GM23338 (cell line): ENCODE data around the gene STRN3. TPM values are rescaled to one million over a fixed set of nuclear protein-coding genes. Genes with fewer than 3 reads are reported as not detected.
A peak's percentile ranks its signal among the peaks of the same experiment; 100 is the strongest.

Experiments
- ATAC-seq: fragments of 200-7000 bp; cut with Tn5 transposase; 3 replicates; pipeline ENCODE4 v1.9.1; 2020
- DNase-seq: peaks from one replicate; pipeline ENCODE4 v3.0.0-alpha.2; 2015; ENCODE audit warnings: low spot score
- H2AFZ ChIP-seq: fragments of 200-600 bp; sonication (generic); 2 replicates; pipeline ENCODE4 v1.8.0; 2016; ENCODE audit warnings: antibody characterized with exemption, mild to moderate bottlenecking, moderate library complexity
- H3F3A ChIP-seq: fragments of 200-600 bp; sonication (generic); replicated peaks from 2 replicates; pipeline ENCODE4 v1.8.0; 2017; ENCODE audit warnings: antibody characterized with exemption, mixed run types, low read depth
- H3K27ac ChIP-seq: fragments of 200-600 bp; sonication (generic); 2 replicates; pipeline ENCODE4 v1.6.1; 2016; ENCODE audit warnings: low read depth
- H3K27me3 ChIP-seq: fragments of 200-600 bp; sonication (generic); 2 replicates; pipeline ENCODE4 v1.8.0; 2016; ENCODE audit warnings: mild to moderate bottlenecking, mixed run types, moderate library complexity; ENCODE audit not compliant: insufficient read depth
- H3K36me3 ChIP-seq: fragments of 200-600 bp; sonication (generic); 2 replicates; pipeline ENCODE4 v1.8.0; 2016; ENCODE audit warnings: mild to moderate bottlenecking; ENCODE audit not compliant: insufficient read depth
- H3K4me1 ChIP-seq: fragments of 200-600 bp; sonication (generic); 2 replicates; pipeline ENCODE4 v1.8.0; 2016; ENCODE audit warnings: mild to moderate bottlenecking, moderate library complexity; ENCODE audit not compliant: insufficient read depth
- H3K4me2 ChIP-seq: fragments of 200-600 bp; sonication (generic); 2 replicates; pipeline ENCODE4 v1.7.1; 2017; ENCODE audit warnings: mixed run types
- H3K4me3 ChIP-seq: fragments of 200-600 bp; sonication (generic); 2 replicates; pipeline ENCODE4 v1.6.1; 2016; ENCODE audit warnings: mixed run types
- H3K79me2 ChIP-seq: fragments of 200-600 bp; sonication (generic); replicated peaks from 2 replicates; pipeline ENCODE4 v1.8.0; 2017; ENCODE audit warnings: mild to moderate bottlenecking; ENCODE audit not compliant: insufficient read depth
- H3K9me2 ChIP-seq: fragments of 200-600 bp; sonication (generic); 2 replicates; pipeline ENCODE4 v1.8.0; 2017; ENCODE audit not compliant: insufficient read depth
- H4K20me1 ChIP-seq: fragments of 200-600 bp; sonication (generic); replicated peaks from 2 replicates; pipeline ENCODE4 v1.8.0; 2017; ENCODE audit warnings: mild to moderate bottlenecking; ENCODE audit not compliant: insufficient read depth
- H3K27ac Mint-ChIP-seq: 2 replicates; pipeline ENCODE4 v1.8.0; 2020; ENCODE audit warnings: inconsistent platforms, mild to moderate bottlenecking, moderate library complexity, mixed read lengths
- H3K27me3 Mint-ChIP-seq: 3 replicates; pipeline ENCODE4 v1.8.0; 2022; ENCODE audit warnings: low read depth, mild to moderate bottlenecking, moderate library complexity, mixed read lengths, inconsistent platforms; ENCODE audit not compliant: insufficient read depth, poor library complexity
- H3K36me3 Mint-ChIP-seq: 3 replicates; pipeline ENCODE4 v1.8.0; 2021; ENCODE audit warnings: low read depth, mild to moderate bottlenecking, inconsistent platforms, moderate library complexity, mixed read lengths
- H3K4me1 Mint-ChIP-seq: 3 replicates; pipeline ENCODE4 v1.8.0; 2020; ENCODE audit warnings: mild to moderate bottlenecking, inconsistent platforms, mixed read lengths
- H3K4me3 Mint-ChIP-seq: 3 replicates; pipeline ENCODE4 v1.8.0; 2021; ENCODE audit warnings: moderate library complexity, mild to moderate bottlenecking, inconsistent platforms, mixed read lengths
- H3K9me3 Mint-ChIP-seq: 3 replicates; pipeline ENCODE4 v1.8.0; 2020; ENCODE audit warnings: moderate library complexity, mild to moderate bottlenecking, inconsistent platforms, mixed read lengths
- CREB1 ChIP-seq: fragments of 250-450 bp; sonication (Bioruptor Pico); IDR thresholded peaks from 2 replicates; pipeline ENCODE4 v1.5.0; 2020; ENCODE audit warnings: low read depth, mild to moderate bottlenecking, moderate library complexity
- EZH2 ChIP-seq: fragments of 200-600 bp; sonication (generic); IDR thresholded peaks from one replicate; pipeline ENCODE4 v1.8.0; 2017; ENCODE audit warnings: antibody characterized with exemption, mild to moderate bottlenecking, low read depth; ENCODE audit not compliant: unreplicated experiment
- EZH2phosphoT487 ChIP-seq: fragments of 200-600 bp; sonication (generic); IDR thresholded peaks from one replicate; pipeline ENCODE4 v1.8.1; 2018; ENCODE audit warnings: antibody characterized with exemption; ENCODE audit not compliant: unreplicated experiment
- JUNB ChIP-seq: IDR thresholded peaks from one replicate; pipeline ENCODE4 v1.6.1; 2016; ENCODE audit warnings: antibody characterized with exemption; ENCODE audit not compliant: unreplicated experiment
- NANOG ChIP-seq: IDR thresholded peaks from 2 replicates; pipeline ENCODE4 v1.6.1; 2016; ENCODE audit warnings: antibody characterized with exemption, borderline replicate concordance
- POLR2AphosphoS5 ChIP-seq: IDR thresholded peaks from 2 replicates; pipeline ENCODE4 v1.6.1; 2016; ENCODE audit warnings: antibody characterized with exemption, low read depth
- STAT1 ChIP-seq: IDR thresholded peaks from one replicate; pipeline ENCODE4 v1.6.1; 2016; ENCODE audit warnings: antibody characterized with exemption; ENCODE audit not compliant: unreplicated experiment
- ZNF114 ChIP-seq: fragments of 250-450 bp; sonication (Bioruptor Pico); IDR thresholded peaks from 2 replicates; pipeline ENCODE4 v1.5.0; 2020; ENCODE audit warnings: mild to moderate bottlenecking, moderate library complexity
- ZNF331 ChIP-seq: fragments of 250-450 bp; sonication (Bioruptor Pico); IDR thresholded peaks from 2 replicates; pipeline ENCODE4 v1.5.0; 2020; ENCODE audit warnings: low read depth, mild to moderate bottlenecking, moderate library complexity
- polyA plus RNA-seq: library from polyadenylated mRNA; unstranded; fragments of >200 nt; fragmentation: Nextera tagmentation; extraction: Ambion mirVana; gene quantifications from 2 replicates; pipeline ENCODE4 v1.2.1, GENCODE V29; 2016
- total RNA-seq: library from RNA; depleted of rRNA; stranded (reverse); fragments of >200 nt; shearing (Covaris generic); gene quantifications from 2 replicates; pipeline ENCODE4 v1.2.3, GENCODE V29; 2014
- TF ChIP-seq, protein P1 (sequence below): fragments of 250-450 bp; sonication (Bioruptor Pico); IDR thresholded peaks from 2 replicates; pipeline ENCODE4 v1.5.0; 2020; ENCODE audit warnings: mild to moderate bottlenecking, moderate library complexity
- TF ChIP-seq, protein P2 (sequence below): IDR thresholded peaks from 2 replicates; pipeline ENCODE4 v1.6.1; 2016; ENCODE audit warnings: antibody characterized with exemption
- TF ChIP-seq, protein P3 (sequence below), 2 experiments: fragments of 200-600 bp in 1 of 2; sonication (generic) in 1 of 2; conservative IDR thresholded peaks; 2 replicates each; pipeline versions ENCODE4 v1.5.1 to v1.6.1; 2016 to 2017; ENCODE audit warnings: antibody characterized with exemption in 2 of 2, low read depth in 2 of 2, mild to moderate bottlenecking in 2 of 2, moderate library complexity in 1 of 2
- TF ChIP-seq, protein P4 (sequence below): IDR thresholded peaks from one replicate; pipeline ENCODE4 v1.6.1; 2018; ENCODE audit warnings: antibody characterized with exemption; ENCODE audit not compliant: unreplicated experiment

Gene STRN3
- total and polyA plus RNA-seq, 2 experiments from 2014 or later, result 35.0 to 40.6 TPM

DNA sequence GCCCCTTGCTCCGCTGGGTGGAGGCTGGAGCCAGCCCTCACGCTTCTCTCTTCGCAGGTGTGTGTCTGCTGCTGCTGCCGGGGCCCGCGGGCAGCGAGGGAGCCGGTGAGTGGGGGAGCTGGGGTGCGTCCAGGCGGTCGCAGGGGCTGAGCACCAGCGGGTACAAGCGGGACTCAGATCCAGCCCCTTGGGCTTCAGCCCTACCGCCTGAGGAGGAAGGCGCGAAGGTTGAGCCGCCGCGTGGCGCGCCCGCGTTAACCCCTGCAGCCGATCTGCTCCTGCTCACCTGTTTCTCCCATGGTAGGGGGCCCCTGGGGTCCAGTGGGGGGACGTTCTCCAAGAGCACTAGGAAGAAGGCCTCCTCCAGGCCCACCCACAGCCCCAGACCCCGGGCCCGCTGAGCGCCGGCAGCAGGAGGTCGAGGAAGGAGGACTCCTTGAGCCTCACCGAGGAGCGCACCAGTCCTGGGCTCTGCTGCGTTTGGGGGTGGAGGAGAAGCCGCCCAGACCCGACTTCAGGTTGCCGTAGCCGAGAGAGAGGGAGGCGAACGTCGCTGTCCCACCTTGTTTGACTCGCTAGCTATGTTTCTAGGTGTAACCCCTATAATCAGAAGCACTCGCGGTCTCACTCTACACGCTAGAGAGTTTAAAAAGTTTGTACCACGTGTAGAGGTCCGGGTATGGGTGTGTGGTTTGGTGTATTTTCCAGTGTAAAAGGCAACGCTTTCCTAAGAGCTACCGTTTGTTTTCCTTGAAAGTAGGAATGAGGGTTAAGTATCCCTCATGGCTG, 151.0 kb downstream of the STRN3 start:
- DNase-seq (peak; percentile 59), ATAC-seq (peak; percentile 54)
- peaks cover 44% of the 10 kb centered on the region for H3K4me1 ChIP-seq
- Mint-ChIP-seq H3K4me3 (peak overlapping the region; percentile 71), H3K4me1 (peaks cover 35% of the 10 kb centered on the region), H3K36me3 (no peaks in the 10 kb centered on the region), H3K9me3 (no peaks in the 10 kb centered on the region), H3K27me3 (peaks cover 42% of the 10 kb centered on the region), H3K27ac (no peak overlapping the region)
- peak overlapping the region; percentile 79 for H3K4me2 ChIP-seq
- H3F3A ChIP-seq, result 0 out of 2 replicates have a peak, but pooled peaks cover 3% of the 10 kb centered on the region
- no peaks in the 10 kb centered on the region for H3K36me3 ChIP-seq
- peak overlapping the region; percentile 89 for H2AFZ ChIP-seq
- H3K27ac ChIP-seq, result no peak overlapping the region
- no peaks in the 10 kb centered on the region for H4K20me1 ChIP-seq
- peaks cover 51% of the 10 kb centered on the region for H3K27me3 ChIP-seq
- H3K4me3 ChIP-seq, result peak overlapping the region; percentile 56
- no peaks in the 10 kb centered on the region for H3K79me2 ChIP-seq
- TF ChIP-seq JUNB (no peak), EZH2phosphoT487 (peak; percentile 39), EZH2 (peak; percentile 78), POLR2AphosphoS5 (no peak), ZNF331 (CRISPR knock-in tag) (no peak), STAT1 (no peak), NANOG (no peak), CREB1 (CRISPR knock-in tag) (no peak), ZNF114 (CRISPR knock-in tag) (no peak)
- TF ChIP-seq, protein P1, sequence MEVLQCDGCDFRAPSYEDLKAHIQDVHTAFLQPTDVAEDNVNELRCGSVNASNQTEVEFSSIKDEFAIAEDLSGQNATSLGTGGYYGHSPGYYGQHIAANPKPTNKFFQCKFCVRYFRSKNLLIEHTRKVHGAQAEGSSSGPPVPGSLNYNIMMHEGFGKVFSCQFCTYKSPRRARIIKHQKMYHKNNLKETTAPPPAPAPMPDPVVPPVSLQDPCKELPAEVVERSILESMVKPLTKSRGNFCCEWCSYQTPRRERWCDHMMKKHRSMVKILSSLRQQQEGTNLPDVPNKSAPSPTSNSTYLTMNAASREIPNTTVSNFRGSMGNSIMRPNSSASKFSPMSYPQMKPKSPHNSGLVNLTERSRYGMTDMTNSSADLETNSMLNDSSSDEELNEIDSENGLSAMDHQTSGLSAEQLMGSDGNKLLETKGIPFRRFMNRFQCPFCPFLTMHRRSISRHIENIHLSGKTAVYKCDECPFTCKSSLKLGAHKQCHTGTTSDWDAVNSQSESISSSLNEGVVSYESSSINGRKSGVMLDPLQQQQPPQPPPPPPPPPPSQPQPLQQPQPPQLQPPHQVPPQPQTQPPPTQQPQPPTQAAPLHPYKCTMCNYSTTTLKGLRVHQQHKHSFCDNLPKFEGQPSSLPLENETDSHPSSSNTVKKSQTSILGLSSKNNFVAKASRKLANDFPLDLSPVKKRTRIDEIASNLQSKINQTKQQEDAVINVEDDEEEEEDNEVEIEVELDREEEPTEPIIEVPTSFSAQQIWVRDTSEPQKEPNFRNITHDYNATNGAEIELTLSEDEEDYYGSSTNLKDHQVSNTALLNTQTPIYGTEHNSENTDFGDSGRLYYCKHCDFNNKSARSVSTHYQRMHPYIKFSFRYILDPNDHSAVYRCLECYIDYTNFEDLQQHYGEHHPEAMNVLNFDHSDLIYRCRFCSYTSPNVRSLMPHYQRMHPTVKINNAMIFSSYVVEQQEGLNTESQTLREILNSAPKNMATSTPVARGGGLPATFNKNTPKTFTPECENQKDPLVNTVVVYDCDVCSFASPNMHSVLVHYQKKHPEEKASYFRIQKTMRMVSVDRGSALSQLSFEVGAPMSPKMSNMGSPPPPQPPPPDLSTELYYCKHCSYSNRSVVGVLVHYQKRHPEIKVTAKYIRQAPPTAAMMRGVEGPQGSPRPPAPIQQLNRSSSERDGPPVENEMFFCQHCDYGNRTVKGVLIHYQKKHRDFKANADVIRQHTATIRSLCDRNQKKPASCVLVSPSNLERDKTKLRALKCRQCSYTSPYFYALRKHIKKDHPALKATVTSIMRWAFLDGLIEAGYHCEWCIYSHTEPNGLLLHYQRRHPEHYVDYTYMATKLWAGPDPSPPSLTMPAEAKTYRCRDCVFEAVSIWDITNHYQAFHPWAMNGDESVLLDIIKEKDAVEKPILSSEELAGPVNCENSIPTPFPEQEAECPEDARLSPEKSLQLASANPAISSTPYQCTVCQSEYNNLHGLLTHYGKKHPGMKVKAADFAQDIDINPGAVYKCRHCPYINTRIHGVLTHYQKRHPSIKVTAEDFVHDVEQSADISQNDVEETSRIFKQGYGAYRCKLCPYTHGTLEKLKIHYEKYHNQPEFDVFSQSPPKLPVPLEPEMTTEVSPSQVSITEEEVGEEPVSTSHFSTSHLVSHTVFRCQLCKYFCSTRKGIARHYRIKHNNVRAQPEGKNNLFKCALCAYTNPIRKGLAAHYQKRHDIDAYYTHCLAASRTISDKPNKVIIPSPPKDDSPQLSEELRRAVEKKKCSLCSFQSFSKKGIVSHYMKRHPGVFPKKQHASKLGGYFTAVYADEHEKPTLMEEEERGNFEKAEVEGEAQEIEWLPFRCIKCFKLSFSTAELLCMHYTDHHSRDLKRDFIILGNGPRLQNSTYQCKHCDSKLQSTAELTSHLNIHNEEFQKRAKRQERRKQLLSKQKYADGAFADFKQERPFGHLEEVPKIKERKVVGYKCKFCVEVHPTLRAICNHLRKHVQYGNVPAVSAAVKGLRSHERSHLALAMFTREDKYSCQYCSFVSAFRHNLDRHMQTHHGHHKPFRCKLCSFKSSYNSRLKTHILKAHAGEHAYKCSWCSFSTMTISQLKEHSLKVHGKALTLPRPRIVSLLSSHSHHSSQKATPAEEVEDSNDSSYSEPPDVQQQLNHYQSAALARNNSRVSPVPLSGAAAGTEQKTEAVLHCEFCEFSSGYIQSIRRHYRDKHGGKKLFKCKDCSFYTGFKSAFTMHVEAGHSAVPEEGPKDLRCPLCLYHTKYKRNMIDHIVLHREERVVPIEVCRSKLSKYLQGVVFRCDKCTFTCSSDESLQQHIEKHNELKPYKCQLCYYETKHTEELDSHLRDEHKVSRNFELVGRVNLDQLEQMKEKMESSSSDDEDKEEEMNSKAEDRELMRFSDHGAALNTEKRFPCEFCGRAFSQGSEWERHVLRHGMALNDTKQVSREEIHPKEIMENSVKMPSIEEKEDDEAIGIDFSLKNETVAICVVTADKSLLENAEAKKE (CRISPR knock-in tag), result no peak
- TF ChIP-seq, protein P2, sequence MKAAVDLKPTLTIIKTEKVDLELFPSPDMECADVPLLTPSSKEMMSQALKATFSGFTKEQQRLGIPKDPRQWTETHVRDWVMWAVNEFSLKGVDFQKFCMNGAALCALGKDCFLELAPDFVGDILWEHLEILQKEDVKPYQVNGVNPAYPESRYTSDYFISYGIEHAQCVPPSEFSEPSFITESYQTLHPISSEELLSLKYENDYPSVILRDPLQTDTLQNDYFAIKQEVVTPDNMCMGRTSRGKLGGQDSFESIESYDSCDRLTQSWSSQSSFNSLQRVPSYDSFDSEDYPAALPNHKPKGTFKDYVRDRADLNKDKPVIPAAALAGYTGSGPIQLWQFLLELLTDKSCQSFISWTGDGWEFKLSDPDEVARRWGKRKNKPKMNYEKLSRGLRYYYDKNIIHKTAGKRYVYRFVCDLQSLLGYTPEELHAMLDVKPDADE, result no peak
- TF ChIP-seq, protein P3, sequence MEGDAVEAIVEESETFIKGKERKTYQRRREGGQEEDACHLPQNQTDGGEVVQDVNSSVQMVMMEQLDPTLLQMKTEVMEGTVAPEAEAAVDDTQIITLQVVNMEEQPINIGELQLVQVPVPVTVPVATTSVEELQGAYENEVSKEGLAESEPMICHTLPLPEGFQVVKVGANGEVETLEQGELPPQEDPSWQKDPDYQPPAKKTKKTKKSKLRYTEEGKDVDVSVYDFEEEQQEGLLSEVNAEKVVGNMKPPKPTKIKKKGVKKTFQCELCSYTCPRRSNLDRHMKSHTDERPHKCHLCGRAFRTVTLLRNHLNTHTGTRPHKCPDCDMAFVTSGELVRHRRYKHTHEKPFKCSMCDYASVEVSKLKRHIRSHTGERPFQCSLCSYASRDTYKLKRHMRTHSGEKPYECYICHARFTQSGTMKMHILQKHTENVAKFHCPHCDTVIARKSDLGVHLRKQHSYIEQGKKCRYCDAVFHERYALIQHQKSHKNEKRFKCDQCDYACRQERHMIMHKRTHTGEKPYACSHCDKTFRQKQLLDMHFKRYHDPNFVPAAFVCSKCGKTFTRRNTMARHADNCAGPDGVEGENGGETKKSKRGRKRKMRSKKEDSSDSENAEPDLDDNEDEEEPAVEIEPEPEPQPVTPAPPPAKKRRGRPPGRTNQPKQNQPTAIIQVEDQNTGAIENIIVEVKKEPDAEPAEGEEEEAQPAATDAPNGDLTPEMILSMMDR (conservative IDR thresholded peaks at IDR 0.05; ENCODE audit: low read depth in 2 of 2), result no peak
- TF ChIP-seq, protein P4, sequence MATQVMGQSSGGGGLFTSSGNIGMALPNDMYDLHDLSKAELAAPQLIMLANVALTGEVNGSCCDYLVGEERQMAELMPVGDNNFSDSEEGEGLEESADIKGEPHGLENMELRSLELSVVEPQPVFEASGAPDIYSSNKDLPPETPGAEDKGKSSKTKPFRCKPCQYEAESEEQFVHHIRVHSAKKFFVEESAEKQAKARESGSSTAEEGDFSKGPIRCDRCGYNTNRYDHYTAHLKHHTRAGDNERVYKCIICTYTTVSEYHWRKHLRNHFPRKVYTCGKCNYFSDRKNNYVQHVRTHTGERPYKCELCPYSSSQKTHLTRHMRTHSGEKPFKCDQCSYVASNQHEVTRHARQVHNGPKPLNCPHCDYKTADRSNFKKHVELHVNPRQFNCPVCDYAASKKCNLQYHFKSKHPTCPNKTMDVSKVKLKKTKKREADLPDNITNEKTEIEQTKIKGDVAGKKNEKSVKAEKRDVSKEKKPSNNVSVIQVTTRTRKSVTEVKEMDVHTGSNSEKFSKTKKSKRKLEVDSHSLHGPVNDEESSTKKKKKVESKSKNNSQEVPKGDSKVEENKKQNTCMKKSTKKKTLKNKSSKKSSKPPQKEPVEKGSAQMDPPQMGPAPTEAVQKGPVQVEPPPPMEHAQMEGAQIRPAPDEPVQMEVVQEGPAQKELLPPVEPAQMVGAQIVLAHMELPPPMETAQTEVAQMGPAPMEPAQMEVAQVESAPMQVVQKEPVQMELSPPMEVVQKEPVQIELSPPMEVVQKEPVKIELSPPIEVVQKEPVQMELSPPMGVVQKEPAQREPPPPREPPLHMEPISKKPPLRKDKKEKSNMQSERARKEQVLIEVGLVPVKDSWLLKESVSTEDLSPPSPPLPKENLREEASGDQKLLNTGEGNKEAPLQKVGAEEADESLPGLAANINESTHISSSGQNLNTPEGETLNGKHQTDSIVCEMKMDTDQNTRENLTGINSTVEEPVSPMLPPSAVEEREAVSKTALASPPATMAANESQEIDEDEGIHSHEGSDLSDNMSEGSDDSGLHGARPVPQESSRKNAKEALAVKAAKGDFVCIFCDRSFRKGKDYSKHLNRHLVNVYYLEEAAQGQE, result no peak
- H3K9me2 ChIP-seq, result no peaks in the 10 kb centered on the region
